KOPT-K1 (cell line): ENCODE measurements around the gene ANKRD35.

ENCODE experiments used
- H3K27ac ChIP-seq: fragments of 200-600 bp; sonication (generic); 2 replicates; pipeline ENCODE4 v1.5.1; 2016; ENCODE audit warnings: antibody characterized with exemption, mild to moderate bottlenecking, low read depth, low read length; ENCODE audit not compliant: poor library complexity, severe bottlenecking
- H3K36me3 ChIP-seq: fragments of 200-600 bp; sonication (generic); 2 replicates; pipeline ENCODE4 v1.5.1; 2017; ENCODE audit warnings: antibody characterized with exemption, mild to moderate bottlenecking, low read length, moderate library complexity; ENCODE audit not compliant: insufficient read depth
- H3K9me3 ChIP-seq: fragments of 200-600 bp; sonication (generic); 2 replicates; pipeline ENCODE4 v1.5.1; 2017; ENCODE audit warnings: antibody characterized with exemption, low read length, mild to moderate bottlenecking; ENCODE audit not compliant: insufficient read depth, poor library complexity, severe bottlenecking

The ANKRD35 gene

GRCh38 chr1:145879775-145880174 lies 5.9 kb downstream of the ANKRD35 start:
- Histone ChIP-seq H3K36me3 (no peaks in the 10 kb centered on the region), H3K27ac (no peak overlapping the region), H3K9me3 (no peaks in the 10 kb centered on the region)

- Histone ChIP-seq H3K36me3 (no peaks in the 10 kb centered on the region), H3K9me3 (no peaks in the 10 kb centered on the region), H3K27ac (no peak overlapping the region)
These were observed 6.9 kb downstream of the ANKRD35 start for GRCh38 chr1:145878724-145879123.

DNA sequence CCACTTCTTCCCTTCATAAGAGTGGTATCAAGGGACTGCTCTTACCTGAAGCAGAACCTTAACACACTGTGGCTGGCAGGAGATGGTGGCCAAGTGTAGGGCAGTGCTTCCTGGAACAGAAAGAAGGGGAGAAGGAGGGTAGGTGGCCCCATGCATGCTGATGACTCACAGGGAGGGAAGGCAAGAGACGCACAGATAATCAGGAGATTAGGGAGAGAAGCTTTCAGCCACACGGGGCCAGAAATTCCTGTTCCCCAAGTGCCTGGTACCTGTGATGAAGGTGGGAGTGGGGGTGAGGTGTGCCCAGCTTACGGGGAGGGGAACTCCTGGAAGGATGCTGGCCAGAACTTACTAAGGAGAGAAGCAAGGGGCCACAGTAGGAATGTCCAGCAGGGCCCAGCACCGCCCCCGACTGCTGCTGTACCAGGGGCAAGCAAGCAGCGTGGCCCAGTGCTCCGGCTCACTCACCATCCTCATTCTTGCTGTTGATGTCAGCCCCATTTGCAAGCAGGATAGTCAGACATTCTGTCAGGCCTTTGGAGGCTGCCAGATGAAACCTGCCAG lies 7.7 kb downstream of the ANKRD35 start:
- H3K9me3 ChIP-seq = no peaks in the 10 kb centered on the region
- no peak overlapping the region for H3K27ac ChIP-seq
- H3K36me3 ChIP-seq = no peaks in the 10 kb centered on the region

DNA sequence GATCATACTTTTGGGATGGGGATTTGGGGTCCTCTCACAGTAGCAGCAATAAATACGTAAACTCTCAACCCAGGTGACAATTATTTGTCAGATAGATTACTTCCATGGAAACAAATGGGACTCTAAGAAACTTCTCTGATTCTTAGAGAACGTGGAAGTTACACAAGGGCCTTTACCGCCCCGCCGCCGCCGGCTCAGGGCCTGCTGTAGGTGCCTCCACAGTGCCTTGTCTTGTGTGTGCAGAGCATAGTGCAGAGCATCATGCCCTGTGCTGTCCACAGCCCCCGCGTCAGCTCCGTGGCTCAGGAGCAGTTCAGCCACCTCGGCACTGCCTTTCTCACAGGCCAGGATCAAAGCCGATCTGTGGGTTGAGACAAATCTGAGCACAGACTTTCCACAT lies 11.0 kb downstream of the ANKRD35 start:
- Histone ChIP-seq H3K27ac (no peak overlapping the region), H3K36me3 (no peaks in the 10 kb centered on the region), H3K9me3 (no peaks in the 10 kb centered on the region)

DNA sequence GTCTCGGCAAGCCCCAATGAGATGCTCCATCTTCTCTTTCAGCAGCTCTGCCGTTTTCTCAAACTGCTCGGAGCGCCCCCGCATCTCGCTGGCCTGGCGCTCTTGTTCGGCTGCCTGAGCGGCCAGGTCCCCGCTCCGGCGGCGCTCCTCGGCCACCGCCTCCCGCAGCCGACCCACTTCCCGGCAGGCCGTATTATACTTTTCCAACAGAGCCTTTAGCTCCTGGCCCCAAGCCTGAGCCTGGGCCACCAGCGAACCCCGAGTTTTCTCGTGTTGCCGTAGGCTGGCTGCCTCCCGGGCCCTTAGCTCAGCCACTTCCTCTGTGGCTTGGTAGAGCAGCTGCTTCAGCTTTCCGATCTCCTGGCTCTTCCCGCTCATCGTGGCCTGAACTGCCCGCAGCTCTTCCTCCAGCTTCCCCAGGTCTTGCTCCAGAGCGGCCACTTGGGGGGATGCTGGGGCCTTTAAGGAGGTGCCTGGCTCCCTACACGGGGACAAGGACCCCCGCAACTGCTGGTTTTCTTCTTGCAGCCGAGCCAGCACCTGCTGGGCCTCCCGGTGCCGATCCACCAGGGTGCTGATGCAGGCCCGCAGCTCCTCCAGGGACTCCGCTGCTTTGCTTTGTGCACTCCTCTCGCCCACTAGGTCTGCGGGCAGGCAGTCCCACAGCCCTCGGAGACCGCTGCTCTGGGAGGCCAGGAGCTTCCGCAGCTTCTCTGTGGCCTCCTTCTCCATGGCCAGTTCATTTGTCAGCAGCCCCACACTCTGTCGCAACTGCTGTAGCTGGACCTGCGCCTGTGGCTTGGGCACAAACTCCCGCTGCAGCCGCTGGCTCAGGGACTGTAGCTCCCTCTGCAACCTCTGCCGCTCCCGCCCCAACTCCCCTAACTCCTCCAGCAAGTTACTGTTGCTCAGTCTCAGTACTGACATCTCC lies 13.4 kb downstream of the ANKRD35 start:
- Histone ChIP-seq H3K27ac (no peak overlapping the region), H3K9me3 (no peaks in the 10 kb centered on the region), H3K36me3 (no peaks in the 10 kb centered on the region)

DNA sequence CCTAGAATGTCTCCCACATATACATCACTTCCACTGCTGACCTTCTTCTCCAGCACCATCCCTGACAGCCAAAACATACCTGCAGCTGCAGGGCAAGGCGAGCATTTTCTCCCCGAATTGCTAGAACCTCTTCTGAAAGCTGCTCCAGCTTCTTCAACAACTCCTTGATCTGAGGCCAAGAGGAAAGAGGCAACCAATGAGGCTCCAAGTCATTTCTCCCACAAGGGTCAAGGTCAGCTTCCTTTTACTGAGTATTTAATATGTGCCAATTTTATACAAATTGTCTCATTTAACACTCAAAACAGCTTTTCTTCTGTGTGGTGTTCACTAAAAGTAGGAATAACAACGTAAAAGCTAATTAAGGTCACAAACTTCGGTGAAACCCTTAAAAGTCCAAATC lies 17.4 kb downstream of the ANKRD35 start:
- H3K27ac ChIP-seq = no peak overlapping the region
- H3K9me3 ChIP-seq = no peaks in the 10 kb centered on the region

DNA sequence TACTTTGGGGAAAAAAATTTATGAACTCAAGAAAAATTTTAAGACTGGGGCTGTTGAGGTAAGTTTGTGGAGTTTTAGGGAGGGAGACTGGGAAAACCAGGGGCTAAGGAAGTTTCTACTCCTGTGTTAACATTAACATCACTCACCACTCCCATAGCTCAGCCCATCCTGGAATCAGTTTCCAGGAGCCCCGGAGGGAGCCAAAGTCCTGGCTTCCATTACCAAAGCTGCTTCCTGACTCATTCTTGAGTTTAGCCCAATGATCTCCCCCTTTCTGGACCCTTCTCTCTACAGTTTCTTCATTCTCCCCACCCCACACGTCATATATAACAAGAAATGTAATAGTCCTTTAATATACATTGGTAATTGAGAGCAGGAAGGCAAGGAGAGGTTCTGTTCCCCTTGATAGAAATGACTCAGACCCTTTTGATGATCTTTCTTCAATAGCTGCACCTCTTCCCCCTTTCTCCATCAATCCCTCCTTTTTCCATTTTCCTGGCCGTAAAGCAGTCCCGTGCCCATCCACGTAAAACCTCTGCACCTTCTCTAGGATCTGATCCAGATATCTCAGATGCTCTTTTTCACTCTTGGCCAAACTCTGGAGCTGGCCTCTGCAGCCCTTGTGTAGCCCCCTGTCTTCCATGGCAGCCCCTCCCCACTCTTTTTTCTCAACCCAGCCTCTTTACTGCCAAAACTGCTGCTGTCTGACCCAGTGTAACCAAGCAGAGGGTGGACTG lies 22.2 kb downstream of the ANKRD35 start:
- Histone ChIP-seq H3K9me3 (no peaks in the 10 kb centered on the region), H3K36me3 (no peaks in the 10 kb centered on the region), H3K27ac (no peak overlapping the region)

More for the DNA sequence above, 17.4 kb downstream of the ANKRD35 start:
- H3K36me3 ChIP-seq = no peaks in the 10 kb centered on the region

DNA sequence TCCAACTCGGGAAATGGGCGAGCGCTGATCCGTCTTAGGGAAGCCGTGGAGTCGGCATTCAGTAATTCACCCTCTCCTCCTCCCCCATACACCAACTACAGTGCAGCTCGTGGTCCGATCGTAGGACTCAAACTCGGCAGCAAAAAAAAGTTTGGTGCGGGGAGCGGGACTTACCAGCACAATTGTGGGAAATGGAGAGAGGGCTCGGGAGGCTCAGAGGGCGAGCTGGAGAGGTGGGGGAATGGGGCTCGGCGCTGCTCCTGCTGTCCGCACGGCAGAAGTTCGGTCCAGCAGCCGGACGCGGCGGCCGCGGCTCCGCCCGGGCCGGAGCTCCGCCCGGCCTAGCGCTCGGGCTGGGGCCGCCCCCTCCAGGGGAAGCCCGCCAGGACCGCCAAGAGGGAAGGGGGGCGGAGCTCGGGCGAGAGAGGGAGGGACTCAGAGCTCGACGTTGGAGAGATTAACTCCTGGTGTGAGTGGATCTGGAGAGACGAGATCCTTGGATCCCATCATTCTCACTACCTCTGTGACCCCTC lies 26.1 kb downstream of the ANKRD35 start:
- Histone ChIP-seq H3K36me3 (peaks cover 10% of the 10 kb centered on the region; the same call in 1 of the 2 replicates), H3K9me3 (no peaks in the 10 kb centered on the region), H3K27ac (peak overlapping the region; percentile 71)

DNA sequence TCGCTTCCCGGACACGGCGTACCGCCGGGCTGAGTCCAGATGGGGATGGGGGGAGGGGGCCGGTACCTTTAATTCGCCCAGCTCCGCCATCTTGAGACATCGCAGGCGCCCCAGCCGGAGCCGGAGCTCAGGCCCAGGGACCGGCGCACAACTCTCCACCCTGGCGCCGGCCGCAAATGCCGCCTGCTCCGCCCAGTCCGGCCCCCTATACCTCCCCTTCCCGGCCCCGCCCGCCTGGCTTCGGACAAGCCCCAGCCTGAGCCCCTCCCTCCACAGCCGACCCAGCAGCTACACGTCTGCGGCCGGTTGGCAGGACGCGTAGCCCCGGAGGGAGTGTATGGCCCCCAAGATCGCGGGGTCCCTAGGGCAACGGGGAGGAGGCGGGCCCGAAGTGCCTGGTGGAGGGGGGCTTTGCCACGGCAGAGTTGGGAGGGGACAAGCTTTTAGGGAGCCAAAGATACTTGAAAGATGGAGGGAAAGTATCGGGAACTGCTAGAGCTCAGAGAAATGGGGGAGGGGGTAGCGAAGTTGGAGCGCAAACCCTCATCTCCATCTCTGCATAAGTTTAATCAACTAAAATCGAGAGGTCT lies 26.7 kb downstream of the ANKRD35 start, which contains the start of gene PIAS3:
PIAS3 (minus strand) TSS at position 181 of the 590 bp plus-strand sequence; CDS start at position 90, 91 bp downstream.
- Histone ChIP-seq H3K27ac (peak within 1 kb of the TSS; percentile 71), H3K9me3 (no peaks in the 10 kb centered on the region), H3K36me3 (peaks cover 16% of the 10 kb centered on the region; the same call in 1 of the 2 replicates)

GRCh38 chr1:145858238-145858900 lies 27.3 kb downstream of the ANKRD35 start:
- Histone ChIP-seq H3K36me3 (peaks cover 20% of the 10 kb centered on the region; the same call in 1 of the 2 replicates), H3K27ac (peak overlapping the region; percentile 71), H3K9me3 (no peaks in the 10 kb centered on the region)

- H3K9me3 ChIP-seq = no peaks in the 10 kb centered on the region
- H3K36me3 ChIP-seq = peaks cover 20% of the 10 kb centered on the region; the same call in 1 of the 2 replicates
- H3K27ac ChIP-seq = no peak overlapping the region
These were observed 28.5 kb downstream of the ANKRD35 start for GRCh38 chr1:145857170-145857569.

GRCh38 chr1:145855426-145855948 lies 30.2 kb downstream of the ANKRD35 start:
- H3K9me3 ChIP-seq = no peaks in the 10 kb centered on the region
- H3K27ac ChIP-seq = no peak overlapping the region
- peaks cover 29% of the 10 kb centered on the region; the same call in 1 of the 2 replicates for H3K36me3 ChIP-seq

GRCh38 chr1:145849356-145850160 lies 36.1 kb downstream of the ANKRD35 start:
- Histone ChIP-seq H3K36me3 (peaks cover 38% of the 10 kb centered on the region), H3K27ac (no peak overlapping the region), H3K9me3 (no peaks in the 10 kb centered on the region)
